PC-9 (cell line): ENCODE results near the gene RAPGEF1. TPM values are rescaled to one million over a fixed set of nuclear protein-coding genes. Genes with fewer than 3 reads are reported as not detected.

ENCODE experiments used
- BruUV-seq: library from RNA; stranded (reverse); fragments of 400-500 nt; replicated peaks from 2 replicates; lab custom pipeline; 2021; lab: Mats Ljungman, UMichigan
- CTCF ChIA-PET: fragments of 300-600 bp; sonication (Branson Sonifier 250); formaldehyde crosslinking; loops from one replicate; lab custom pipeline; 2022; ENCODE audit warnings: antibody characterized with exemption; lab: Charles Lee
- POLR2A ChIA-PET: fragments of 300-600 bp; sonication (Branson Sonifier 250); formaldehyde crosslinking; loops from one replicate; lab custom pipeline; 2022; ENCODE audit warnings: antibody characterized with exemption; ENCODE audit not compliant: unreplicated experiment; lab: Charles Lee
- DNase-seq, 2 experiments: peaks; one replicate each; pipeline versions ENCODE4 v3.0.0 to v3.0.0-alpha.2; 2015 to 2022; ENCODE audit warnings: mixed read lengths in 1 of 2
- H2AFZ ChIP-seq: fragments of 200-600 bp; sonication (generic); 2 replicates; pipeline ENCODE4 v1.8.1; 2017; ENCODE audit warnings: antibody characterized with exemption
- H3F3A ChIP-seq: fragments of 200-600 bp; sonication (generic); 2 replicates; pipeline ENCODE4 v1.8.1; 2017; ENCODE audit warnings: antibody characterized with exemption, mild to moderate bottlenecking, low read depth; ENCODE audit not compliant: insufficient read depth
- H3K27ac ChIP-seq: fragments of 200-600 bp; sonication (generic); 2 replicates; pipeline ENCODE4 v1.6.1; 2016; ENCODE audit warnings: mixed run types
- H3K27me3 ChIP-seq: fragments of 200-600 bp; sonication (generic); 2 replicates; pipeline ENCODE4 v1.6.1; 2016; ENCODE audit warnings: low read depth, mixed run types; ENCODE audit not compliant: insufficient read depth
- H3K36me3 ChIP-seq: fragments of 200-600 bp; sonication (generic); 2 replicates; pipeline ENCODE4 v1.6.1; 2016; ENCODE audit warnings: low read depth, mixed run types
- H3K4me1 ChIP-seq: fragments of 200-600 bp; sonication (generic); replicated peaks from 2 replicates; pipeline ENCODE4 v1.6.1; 2016; ENCODE audit warnings: mixed run types; ENCODE audit not compliant: insufficient read depth
- H3K4me2 ChIP-seq: fragments of 200-600 bp; sonication (generic); 2 replicates; pipeline ENCODE4 v1.6.1; 2017; ENCODE audit warnings: mixed run types
- H3K4me3 ChIP-seq: fragments of 200-600 bp; sonication (generic); 2 replicates; pipeline ENCODE4 v1.6.1; 2016; ENCODE audit warnings: mixed run types
- H3K79me2 ChIP-seq: fragments of 200-600 bp; sonication (generic); 2 replicates; pipeline ENCODE4 v1.6.1; 2017; ENCODE audit warnings: low read depth, mixed run types
- H3K9me2 ChIP-seq: fragments of 200-600 bp; sonication (generic); 2 replicates; pipeline ENCODE4 v1.8.1; 2017; ENCODE audit warnings: mild to moderate bottlenecking; ENCODE audit not compliant: insufficient read depth
- H3K9me3 ChIP-seq: fragments of 200-600 bp; sonication (generic); 2 replicates; pipeline ENCODE4 v1.8.1; 2016; ENCODE audit warnings: low read depth; ENCODE audit not compliant: insufficient read depth
- H4K20me1 ChIP-seq: fragments of 200-600 bp; sonication (generic); 2 replicates; pipeline ENCODE4 v1.8.1; 2017; ENCODE audit not compliant: insufficient read depth
- EZH2 ChIP-seq: fragments of 200-600 bp; sonication (generic); IDR thresholded peaks from 2 replicates; pipeline ENCODE4 v1.8.0; 2017; ENCODE audit warnings: antibody characterized with exemption, low read depth
- intact Hi-C: fragments of 100-400 bp; cut with micrococcal nuclease; formaldehyde crosslinking; loops from one replicate; pipeline ENCODE4 v1.10.0; 2022; ENCODE audit not compliant: unreplicated experiment
- total RNA-seq: library from RNA; stranded (reverse); gene quantifications from 2 replicates; pipeline ENCODE4 v1.2.3, GENCODE V29; 2021
- TF ChIP-seq, protein P1 (sequence below): fragments of 200-600 bp; sonication (generic); conservative IDR thresholded peaks from 2 replicates; pipeline ENCODE4 v1.6.1; 2017; ENCODE audit warnings: mixed run types, antibody characterized with exemption, mild to moderate bottlenecking, moderate library complexity

Gene RAPGEF1
- total RNA-seq, 1 experiment from 2014 or later, result 66.5 TPM

DNA sequence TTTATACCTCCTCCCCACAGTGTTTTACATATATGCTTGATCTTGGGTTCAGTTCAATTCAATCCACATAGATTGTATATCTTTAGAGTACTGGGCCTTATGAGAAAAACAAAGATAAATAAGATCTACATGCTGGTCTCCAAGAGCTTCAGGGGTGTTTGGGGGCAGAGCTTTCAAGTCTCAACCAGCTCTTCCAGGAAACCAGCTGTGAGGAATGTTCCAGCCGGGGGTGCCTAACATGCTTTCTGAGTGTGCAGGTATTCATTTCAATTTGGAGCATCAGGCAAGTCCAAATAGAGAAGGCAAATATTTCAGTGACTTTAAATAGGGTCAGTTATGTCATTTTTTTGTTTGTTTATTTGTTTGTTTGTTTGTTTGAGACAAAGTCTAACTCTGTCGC, 5.7 kb upstream of the RAPGEF1 start:
- Histone ChIP-seq H3K9me2 (no peaks in the 10 kb centered on the region), H3K4me1 (peaks cover 23% of the 10 kb centered on the region), H3K4me3 (no peak overlapping the region), H2AFZ (no peak overlapping the region), H3K27me3 (no peaks in the 10 kb centered on the region), H3K27ac (peak overlapping the region; percentile 85; the same call in 1 of the 2 replicates), H3K9me3 (no peaks in the 10 kb centered on the region), H4K20me1 (no peaks in the 10 kb centered on the region), H3K36me3 (no peaks in the 10 kb centered on the region), H3K4me2 (no peak overlapping the region; the same call in 1 of the 2 replicates), H3K79me2 (no peaks in the 10 kb centered on the region), H3F3A (peaks cover 25% of the 10 kb centered on the region; the same call in 1 of the 2 replicates)
- TF ChIP-seq, protein P1, sequence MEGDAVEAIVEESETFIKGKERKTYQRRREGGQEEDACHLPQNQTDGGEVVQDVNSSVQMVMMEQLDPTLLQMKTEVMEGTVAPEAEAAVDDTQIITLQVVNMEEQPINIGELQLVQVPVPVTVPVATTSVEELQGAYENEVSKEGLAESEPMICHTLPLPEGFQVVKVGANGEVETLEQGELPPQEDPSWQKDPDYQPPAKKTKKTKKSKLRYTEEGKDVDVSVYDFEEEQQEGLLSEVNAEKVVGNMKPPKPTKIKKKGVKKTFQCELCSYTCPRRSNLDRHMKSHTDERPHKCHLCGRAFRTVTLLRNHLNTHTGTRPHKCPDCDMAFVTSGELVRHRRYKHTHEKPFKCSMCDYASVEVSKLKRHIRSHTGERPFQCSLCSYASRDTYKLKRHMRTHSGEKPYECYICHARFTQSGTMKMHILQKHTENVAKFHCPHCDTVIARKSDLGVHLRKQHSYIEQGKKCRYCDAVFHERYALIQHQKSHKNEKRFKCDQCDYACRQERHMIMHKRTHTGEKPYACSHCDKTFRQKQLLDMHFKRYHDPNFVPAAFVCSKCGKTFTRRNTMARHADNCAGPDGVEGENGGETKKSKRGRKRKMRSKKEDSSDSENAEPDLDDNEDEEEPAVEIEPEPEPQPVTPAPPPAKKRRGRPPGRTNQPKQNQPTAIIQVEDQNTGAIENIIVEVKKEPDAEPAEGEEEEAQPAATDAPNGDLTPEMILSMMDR, result no peak
- no peak for TF ChIP-seq EZH2
- BruUV-seq, result no TSS peak
- intact Hi-C loops, result loop anchor here (5.0 kb wide), 2 partner anchors 393 to 568 kb away; no protein-coding TSS in a partner anchor
- POLR2A ChIA-PET, result no interaction called here
- CTCF ChIA-PET, result no interaction called here
- DNase-seq, result no peak

- Histone ChIP-seq H3K4me3 (peak overlapping the region; percentile 25; the same call in 1 of the 2 replicates), H3K9me3 (no peaks in the 10 kb centered on the region), H2AFZ (peak overlapping the region; percentile 50; the same call in 1 of the 2 replicates), H4K20me1 (no peaks in the 10 kb centered on the region), H3K9me2 (no peaks in the 10 kb centered on the region), H3K4me2 (peak overlapping the region; percentile 58), H3K36me3 (no peaks in the 10 kb centered on the region), H3K27ac (peak overlapping the region; percentile 85), H3K79me2 (no peaks in the 10 kb centered on the region), H3F3A (peaks cover 25% of the 10 kb centered on the region; the same call in 1 of the 2 replicates), H3K4me1 (peaks cover 23% of the 10 kb centered on the region), H3K27me3 (no peaks in the 10 kb centered on the region)
- intact Hi-C loops, result loop anchor here (5.0 kb wide), 2 partner anchors 392 to 567 kb away; no protein-coding TSS in a partner anchor
- POLR2A ChIA-PET, result no interaction called here
- CTCF ChIA-PET, result interaction anchor here (0.5 to 1.6 kb wide), 4 partner anchors 11 to 175 kb away, joined by 3 to 5 read pairs (median 4); no protein-coding TSS in a partner anchor
- peak; percentile 44 to 92 for DNase-seq
- BruUV-seq, result no TSS peak
- TF ChIP-seq, protein P1, result no peak
- no peak for TF ChIP-seq EZH2
Observed at GRCh38 chr9:131744720-131745201, 4.9 kb upstream of the RAPGEF1 start.

DNA sequence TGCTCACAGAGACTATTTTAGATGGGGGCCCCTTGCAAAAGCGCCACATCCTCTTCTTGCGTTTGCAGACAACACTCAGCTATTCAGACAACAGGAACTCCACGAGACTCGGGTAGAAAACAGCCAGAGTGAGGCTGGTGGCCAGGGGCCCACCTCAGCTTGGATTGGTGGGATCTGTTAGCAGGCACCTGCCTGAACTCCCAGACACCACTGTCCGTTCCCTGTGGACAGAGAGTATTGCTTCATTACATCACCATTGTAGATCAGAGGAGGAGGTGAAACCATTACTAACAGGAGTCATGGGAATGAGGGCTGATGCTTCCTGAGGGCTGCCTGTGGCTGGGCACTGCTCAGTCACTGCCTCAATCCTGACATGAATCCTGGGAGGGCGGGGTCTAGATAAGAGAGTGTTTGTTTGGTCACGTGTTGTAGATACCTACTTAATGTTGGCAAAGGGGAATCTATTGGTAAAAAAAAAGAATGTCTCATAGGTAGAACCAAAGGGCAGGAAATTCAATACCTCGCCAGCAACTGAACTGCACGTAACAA, 4.4 kb upstream of the RAPGEF1 start:
- Histone ChIP-seq H3K9me3 (no peaks in the 10 kb centered on the region), H3K4me1 (peaks cover 23% of the 10 kb centered on the region), H3K36me3 (no peaks in the 10 kb centered on the region), H3K4me2 (peak overlapping the region; percentile 58), H4K20me1 (no peaks in the 10 kb centered on the region), H3K9me2 (no peaks in the 10 kb centered on the region), H3K79me2 (no peaks in the 10 kb centered on the region), H3K4me3 (peak overlapping the region; percentile 25; the same call in 1 of the 2 replicates), H3K27ac (peak overlapping the region; percentile 85), H3F3A (peaks cover 25% of the 10 kb centered on the region; the same call in 1 of the 2 replicates), H2AFZ (peak overlapping the region; percentile 50; the same call in 1 of the 2 replicates), H3K27me3 (no peaks in the 10 kb centered on the region)
- intact Hi-C loops, result no loop called here
- POLR2A ChIA-PET, result no interaction called here
- TF ChIP-seq, protein P1, result no peak
- TF ChIP-seq EZH2, result no peak
- no TSS peak for BruUV-seq
- CTCF ChIA-PET, result interaction anchor here (0.6 to 1.6 kb wide), 3 partner anchors 11 to 198 kb away, joined by 3 to 5 read pairs (median 4); no protein-coding TSS in a partner anchor
- DNase-seq, result peak; percentile 27 to 91
